T-helper 1 cell treated with Interleukin-12 subunit alpha and Interleukin-12 subunit beta and Interleukin-4 antibody, amounts not matched to agents 30 μg/mL and 1 μg/mL, for 36 hours (primary cell): ENCODE data around the gene GPR42.
"Not testable (repeated sequence)": the region's sequence is repeated elsewhere in the genome, so short reads cannot be mapped to it uniquely, and the experiment has no call there.

Source experiments
- H3K27ac Mint-ChIP-seq: one replicate; pipeline ENCODE4 v1.8.0; 2021; ENCODE audit warnings: mild to moderate bottlenecking, mixed read lengths
- H3K27me3 Mint-ChIP-seq: one replicate; pipeline ENCODE4 v1.8.0; 2021; ENCODE audit warnings: low read depth, mixed read lengths
- H3K36me3 Mint-ChIP-seq: one replicate; pipeline ENCODE4 v1.8.0; 2021; ENCODE audit warnings: low read depth, mixed read lengths
- H3K4me1 Mint-ChIP-seq: one replicate; pipeline ENCODE4 v1.8.0; 2021; ENCODE audit warnings: low read depth, mixed read lengths
- H3K4me3 Mint-ChIP-seq: one replicate; pipeline ENCODE4 v1.8.0; 2021; ENCODE audit warnings: mild to moderate bottlenecking, moderate library complexity, mixed read lengths
- H3K9me3 Mint-ChIP-seq: one replicate; pipeline ENCODE4 v1.8.0; 2021; ENCODE audit warnings: mixed read lengths

The GPR42 gene

GRCh38 chr19:35368378-35368777 lies 2.5 kb upstream of the GPR42 start:
- H3K27me3 Mint-ChIP-seq, result peaks cover 37% of the 10 kb centered on the region
- no peak overlapping the region for H3K27ac Mint-ChIP-seq
- no peaks in the 10 kb centered on the region for H3K4me1 Mint-ChIP-seq
- H3K9me3 Mint-ChIP-seq, result no peaks in the 10 kb centered on the region
- no peaks in the 10 kb centered on the region for H3K36me3 Mint-ChIP-seq
- no peak overlapping the region for H3K4me3 Mint-ChIP-seq

- Mint-ChIP-seq H3K36me3 (no peaks in the 10 kb centered on the region), H3K4me1 (no peaks in the 10 kb centered on the region), H3K27ac (no peak overlapping the region), H3K9me3 (no peaks in the 10 kb centered on the region), H3K4me3 (no peak overlapping the region), H3K27me3 (peaks cover 37% of the 10 kb centered on the region)
These were observed 1.3 kb upstream of the GPR42 start for GRCh38 chr19:35369522-35369921.

GRCh38 chr19:35373492-35373891 lies 2.6 kb downstream of the GPR42 start:
- H3K27ac Mint-ChIP-seq, result no peak overlapping the region
- peaks cover 26% of the 10 kb centered on the region for H3K27me3 Mint-ChIP-seq
- H3K36me3 Mint-ChIP-seq, result no peaks in the 10 kb centered on the region
- H3K4me3 Mint-ChIP-seq, result no peak overlapping the region
- no peaks in the 10 kb centered on the region for H3K9me3 Mint-ChIP-seq
- peaks cover 8% of the 10 kb centered on the region for H3K4me1 Mint-ChIP-seq

GRCh38 chr19:35374031-35374430 lies 3.2 kb downstream of the GPR42 start:
- not testable (repeated sequence) for H3K36me3 Mint-ChIP-seq, H3K9me3 Mint-ChIP-seq, H3K4me1 Mint-ChIP-seq, H3K4me3 Mint-ChIP-seq, H3K27ac Mint-ChIP-seq
- peaks cover 24% of the 10 kb centered on the region for H3K27me3 Mint-ChIP-seq

GRCh38 chr19:35375505-35376307 lies 4.8 kb downstream of the GPR42 start:
- Mint-ChIP-seq H3K27me3 (peaks cover 23% of the 10 kb centered on the region), H3K9me3 (no peaks in the 10 kb centered on the region), H3K4me3 (no peak overlapping the region), H3K4me1 (peaks cover 8% of the 10 kb centered on the region), H3K27ac (no peak overlapping the region), H3K36me3 (no peaks in the 10 kb centered on the region)

GRCh38 chr19:35377656-35378055 lies 6.8 kb downstream of the GPR42 start:
- Mint-ChIP-seq H3K9me3 (no peaks in the 10 kb centered on the region), H3K4me1 (peaks cover 8% of the 10 kb centered on the region), H3K27ac (no peak overlapping the region), H3K36me3 (no peaks in the 10 kb centered on the region), H3K27me3 (peaks cover 35% of the 10 kb centered on the region), H3K4me3 (no peak overlapping the region)

GRCh38 chr19:35378356-35378755 lies 7.5 kb downstream of the GPR42 start:
- H3K4me3 Mint-ChIP-seq, result no peak overlapping the region

GRCh38 chr19:35379545-35379944 lies 8.7 kb downstream of the GPR42 start:
- not testable (repeated sequence) for H3K9me3 Mint-ChIP-seq, H3K27ac Mint-ChIP-seq, H3K4me1 Mint-ChIP-seq, H3K4me3 Mint-ChIP-seq, H3K36me3 Mint-ChIP-seq
- peaks cover 35% of the 10 kb centered on the region for H3K27me3 Mint-ChIP-seq

More at GRCh38 chr19:35378356-35378755, 7.5 kb downstream of the GPR42 start:
- no peaks in the 10 kb centered on the region for H3K36me3 Mint-ChIP-seq
- H3K9me3 Mint-ChIP-seq, result peaks cover 3% of the 10 kb centered on the region
- H3K27ac Mint-ChIP-seq, result no peak overlapping the region
- peaks cover 8% of the 10 kb centered on the region for H3K4me1 Mint-ChIP-seq
- peaks cover 35% of the 10 kb centered on the region for H3K27me3 Mint-ChIP-seq

GRCh38 chr19:35379992-35380391 lies 9.1 kb downstream of the GPR42 start:
- H3K27me3 Mint-ChIP-seq, result peaks cover 31% of the 10 kb centered on the region
- H3K4me3 Mint-ChIP-seq, result no peak overlapping the region

GRCh38 chr19:35380450-35381124 lies 9.7 kb downstream of the GPR42 start:
- H3K27ac Mint-ChIP-seq, result no peak overlapping the region
- no peak overlapping the region for H3K4me3 Mint-ChIP-seq
- no peaks in the 10 kb centered on the region for H3K36me3 Mint-ChIP-seq
- H3K27me3 Mint-ChIP-seq, result peaks cover 25% of the 10 kb centered on the region
- H3K9me3 Mint-ChIP-seq, result peaks cover 10% of the 10 kb centered on the region
- peaks cover 5% of the 10 kb centered on the region for H3K4me1 Mint-ChIP-seq

More at GRCh38 chr19:35379992-35380391, 9.1 kb downstream of the GPR42 start:
- no peak overlapping the region for H3K27ac Mint-ChIP-seq
- H3K9me3 Mint-ChIP-seq, result peaks cover 10% of the 10 kb centered on the region
- H3K36me3 Mint-ChIP-seq, result no peaks in the 10 kb centered on the region
- H3K4me1 Mint-ChIP-seq, result peaks cover 5% of the 10 kb centered on the region

GRCh38 chr19:35381318-35381717 lies 10.4 kb downstream of the GPR42 start:
- Mint-ChIP-seq H3K4me1 (peaks cover 2% of the 10 kb centered on the region), H3K27me3 (peaks cover 24% of the 10 kb centered on the region), H3K27ac (no peak overlapping the region), H3K4me3 (no peak overlapping the region), H3K36me3 (peaks cover under 1% of the 10 kb centered on the region), H3K9me3 (peaks cover 11% of the 10 kb centered on the region)

- H3K36me3 Mint-ChIP-seq, result peaks cover 2% of the 10 kb centered on the region
- peaks cover 15% of the 10 kb centered on the region for H3K9me3 Mint-ChIP-seq
- peaks cover 24% of the 10 kb centered on the region for H3K27me3 Mint-ChIP-seq
- H3K4me1 Mint-ChIP-seq, result peaks cover 2% of the 10 kb centered on the region
- no peak overlapping the region for H3K27ac Mint-ChIP-seq
- no peak overlapping the region for H3K4me3 Mint-ChIP-seq
These were observed 11.1 kb downstream of the GPR42 start for GRCh38 chr19:35381926-35382325.

GRCh38 chr19:35383536-35383935 lies 12.7 kb downstream of the GPR42 start:
- Mint-ChIP-seq H3K4me1 (no peaks in the 10 kb centered on the region), H3K27ac (no peak overlapping the region), H3K4me3 (no peak overlapping the region), H3K27me3 (peaks cover 21% of the 10 kb centered on the region), H3K9me3 (peaks cover 15% of the 10 kb centered on the region), H3K36me3 (peaks cover 2% of the 10 kb centered on the region)

GRCh38 chr19:35388277-35389054 lies 17.6 kb downstream of the GPR42 start:
- Mint-ChIP-seq H3K36me3 (peaks cover 2% of the 10 kb centered on the region), H3K4me1 (no peaks in the 10 kb centered on the region), H3K27ac (no peak overlapping the region), H3K9me3 (peaks cover 12% of the 10 kb centered on the region), H3K4me3 (no peak overlapping the region), H3K27me3 (no peaks in the 10 kb centered on the region)
